Lung (tissue), 12 donors: ENCODE results near the gene DNASE1L3. TPM values are rescaled to one million over a fixed set of nuclear protein-coding genes. Genes with fewer than 3 reads are reported as not detected.
A peak's percentile ranks its signal among the peaks of the same experiment; 100 is the strongest.

Experiments used
- ATAC-seq: fragments of 200-7000 bp; cut with Tn5 transposase; one replicate; pipeline ENCODE4 v1.9.1; 2020; ENCODE audit warnings: moderate number of reproducible peaks; ENCODE audit not compliant: insufficient read depth, low FRiP score
- DNase-seq, 3 donors: peaks; one replicate each; pipeline ENCODE4 v3.0.0-alpha.2; 2013 to 2017
- H3K27ac ChIP-seq, 2 donors: one replicate each; pipeline ENCODE4 v1.5.1; 2013; ENCODE audit warnings: mild to moderate bottlenecking in 2 of 2, moderate library complexity in 2 of 2, control low read depth in 1 of 2, inconsistent platforms in 1 of 2, low read depth in 1 of 2, low read length in 1 of 2
- H3K27me3 ChIP-seq, 3 donors: one replicate each; pipeline ENCODE4 v1.5.1; 2013; ENCODE audit warnings: low read length in 2 of 3; ENCODE audit not compliant: control insufficient read depth in 3 of 3, insufficient read depth in 3 of 3
- H3K36me3 ChIP-seq, 4 donors: one replicate each; pipeline ENCODE4 v1.5.1; 2013; ENCODE audit warnings: low read length in 4 of 4, mild to moderate bottlenecking in 1 of 4, moderate library complexity in 1 of 4; ENCODE audit not compliant: control insufficient read depth in 4 of 4, insufficient read depth in 4 of 4
- H3K4me1 ChIP-seq, 5 donors: one replicate each; pipeline ENCODE4 v1.5.1; 2013; ENCODE audit warnings: low read length in 5 of 5, mild to moderate bottlenecking in 2 of 5, moderate library complexity in 1 of 5; ENCODE audit not compliant: control insufficient read depth in 5 of 5, insufficient read depth in 5 of 5
- H3K4me3 ChIP-seq: one replicate; pipeline ENCODE4 v1.5.1; 2013; ENCODE audit warnings: mild to moderate bottlenecking, control low read depth, moderate library complexity
- H3K9ac ChIP-seq, 2 donors: one replicate each; pipeline ENCODE4 v1.5.1; 2013; ENCODE audit warnings: low read length in 2 of 2, control low read depth in 1 of 2; ENCODE audit not compliant: insufficient read depth in 1 of 2
- H3K9me3 ChIP-seq, 4 donors: one replicate each; pipeline ENCODE4 v1.5.1; 2013; ENCODE audit warnings: low read length in 3 of 4, mild to moderate bottlenecking in 1 of 4, moderate library complexity in 1 of 4; ENCODE audit not compliant: control insufficient read depth in 4 of 4, insufficient read depth in 3 of 4
- CTCF ChIP-seq: IDR thresholded peaks from 2 replicates; pipeline ENCODE4 v1.5.1; 2012; ENCODE audit warnings: mild to moderate bottlenecking; ENCODE audit errors: control extremely low read depth, extremely low read depth
- WGBS, 2 donors: extraction: QIAGEN DNeasy Blood & Tissue Kit; methylation state at CpG; one replicate each; pipeline ENCODE4 v1.1.7; 2013; 5-methylcytosine and 5-hydroxymethylcytosine counted together
- polyA plus RNA-seq, 2 donors: library from polyadenylated mRNA; stranded (reverse); fragments of 200-250 nt; gene quantifications; one replicate each; pipeline ENCODE4 v1.2.1, GENCODE V29; 2013
- total RNA-seq, 2 donors: library from RNA; depleted of rRNA in 1 of 2; stranded (reverse); fragments of >200 nt in 1 of 2; gene quantifications; one replicate each; pipeline ENCODE4 v1.2.1, GENCODE V29; 2014 to 2021
- donor health status: control.
- donor health status: control.
- donor health status: Bipolar disorder and iron deficiency.
- donor health status: healthy.
- donor health status: DM: yes; HTN: yes; CAD: no.

DNASE1L3 gene
- total and polyA plus RNA-seq, 4 donors, result 1.2 to 10.7 (median 2.4) TPM

- 58 to 62% methylated on average over 17 of the region's 17 CpGs for WGBS, 2 donors
- H3K9me3 ChIP-seq, result no peaks in the 10 kb centered on the region
- H3K9ac ChIP-seq, result no peak overlapping the region
- no peak overlapping the region for H3K4me3 ChIP-seq
- H3K36me3 ChIP-seq, result no peaks in the 10 kb centered on the region
- peaks cover 7 to 34% (median 14%) of the 10 kb centered on the region in 5 donors for H3K4me1 ChIP-seq
- no peaks in the 10 kb centered on the region for H3K27me3 ChIP-seq
- no peak for TF ChIP-seq CTCF
- DNase-seq, result no peak
- H3K27ac ChIP-seq, result no peak overlapping the region
- ATAC-seq, result no peak
Observed at GRCh38 chr3:58178528-58179234, 32.1 kb downstream of the DNASE1L3 start.

GRCh38 chr3:58177747-58178527 lies 32.8 kb downstream of the DNASE1L3 start:
- Histone ChIP-seq H3K9ac (no peak overlapping the region), H3K27me3 (no peaks in the 10 kb centered on the region), H3K4me3 (no peak overlapping the region), H3K9me3 (no peaks in the 10 kb centered on the region), H3K27ac (no peak overlapping the region), H3K4me1 (peaks cover 7 to 35% (median 18%) of the 10 kb centered on the region in 5 donors), H3K36me3 (no peaks in the 10 kb centered on the region)
- 12 to 13% methylated on average over 37 to 46 of the region's 46 CpGs for WGBS, 2 donors
- TF ChIP-seq CTCF, result peak; percentile 90
- ATAC-seq (peak; percentile 70), DNase-seq (peak; percentile 87 to 91 (median 90))

GRCh38 chr3:58176827-58177489 lies 33.8 kb downstream of the DNASE1L3 start:
- H3K4me1 ChIP-seq, result peaks cover 7 to 35% (median 18%) of the 10 kb centered on the region in 5 donors
- no peak for ATAC-seq
- no peak overlapping the region for H3K4me3 ChIP-seq
- no peak for DNase-seq
- no peaks in the 10 kb centered on the region for H3K36me3 ChIP-seq
- no peak for TF ChIP-seq CTCF
- H3K9ac ChIP-seq, result no peak overlapping the region
- 96 to 98% methylated on average over 10 of the region's 10 CpGs for WGBS, 2 donors
- no peak overlapping the region for H3K27ac ChIP-seq
- no peaks in the 10 kb centered on the region for H3K9me3 ChIP-seq
- H3K27me3 ChIP-seq, result peaks cover 0 to 2% (median 0%) of the 10 kb centered on the region in 3 donors
